ENCODE data around the gene PMPCA.
A peak's percentile ranks its signal among the peaks of the same experiment; 100 is the strongest.

The PMPCA gene

GRCh38 chr9:136373300-136374182 lies 36.9 kb upstream of the PMPCA start, which contains the start of gene CARD9:
TSS of gene CARD9 (minus strand) at chr9:136373669. CDS start at chr9:136372078, 1,591 bp downstream.
- DNase-seq, result no peak

GRCh38 chr9:136374183-136374575 lies 36.3 kb upstream of the PMPCA start:
- DNase-seq, result no peak

- DNase-seq, result no peak
Observed at GRCh38 chr9:136375096-136375495, 35.4 kb upstream of the PMPCA start.

- no peak for DNase-seq
Observed at GRCh38 chr9:136376457-136376856, 34.0 kb upstream of the PMPCA start.

- DNase-seq, result no peak
Observed at GRCh38 chr9:136377341-136378169, 32.9 kb upstream of the PMPCA start.

GRCh38 chr9:136378170-136379002 lies 32.1 kb upstream of the PMPCA start:
- DNase-seq, result no peak

- DNase-seq, result no peak
Observed at GRCh38 chr9:136379003-136379287, 31.5 kb upstream of the PMPCA start.

GRCh38 chr9:136379401-136379800 lies 31.1 kb upstream of the PMPCA start:
- no peak for DNase-seq

- no peak for DNase-seq
Observed at GRCh38 chr9:136379891-136380290, 30.6 kb upstream of the PMPCA start.

GRCh38 chr9:136380381-136380780 lies 30.1 kb upstream of the PMPCA start:
- DNase-seq, result no peak

GRCh38 chr9:136381311-136381710 lies 29.1 kb upstream of the PMPCA start:
- no peak for DNase-seq

- DNase-seq, result no peak
Observed at GRCh38 chr9:136381966-136382513, 28.4 kb upstream of the PMPCA start.

- no peak for DNase-seq
Observed at GRCh38 chr9:136383436-136383835, 27.0 kb upstream of the PMPCA start.

- peak; percentile 46 for DNase-seq
Observed at GRCh38 chr9:136385015-136385414, 25.4 kb upstream of the PMPCA start.

- no peak for DNase-seq
Observed at GRCh38 chr9:136386018-136386417, 24.4 kb upstream of the PMPCA start.

GRCh38 chr9:136387217-136387616 lies 23.2 kb upstream of the PMPCA start:
- no peak for DNase-seq

GRCh38 chr9:136389396-136389795 lies 21.1 kb upstream of the PMPCA start:
- DNase-seq, result no peak

GRCh38 chr9:136391737-136392537 lies 18.5 kb upstream of the PMPCA start:
- DNase-seq, result no peak

- no peak for DNase-seq
Observed at GRCh38 chr9:136392538-136393449, 17.7 kb upstream of the PMPCA start.

GRCh38 chr9:136393531-136393930 lies 16.9 kb upstream of the PMPCA start:
- no peak for DNase-seq
